ENCODE data around the gene CREB3L1. TPM values are rescaled to one million over a fixed set of nuclear protein-coding genes. Genes with fewer than 3 reads are reported as not detected.

CREB3L1 gene
- total and polyA plus RNA-seq, 2 experiments from 2014 or later, result 22.9 to 275 TPM

DNA sequence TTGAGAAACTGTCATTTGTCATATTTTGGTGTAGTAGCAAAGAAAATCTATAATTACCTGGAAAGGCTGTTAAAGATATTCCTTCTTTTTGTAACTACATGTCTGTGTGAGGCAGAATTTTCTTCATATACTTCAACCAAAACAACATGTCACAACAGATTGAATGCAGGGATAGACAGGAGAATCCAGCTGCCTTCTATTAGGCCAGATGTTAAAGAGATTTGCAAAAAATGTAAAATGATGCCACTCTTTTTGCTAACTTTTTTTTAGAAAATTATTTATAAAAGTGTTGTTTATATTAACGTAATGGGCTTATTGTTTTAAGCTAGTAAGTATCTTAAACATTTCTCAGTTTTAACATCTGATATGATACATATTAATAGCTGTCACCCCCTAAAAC lies 82.5 kb downstream of the CREB3L1 start:
- Histone ChIP-seq H3K79me2 (peaks cover 63% of the 10 kb centered on the region), H3K9me3 (ENCODE audit: low read depth) (no peaks in the 10 kb centered on the region), H3K4me3 (no peak overlapping the region), H4K20me1 (ENCODE audit: insufficient read depth, poor library complexity, severe bottlenecking) (peaks cover 4% of the 10 kb centered on the region), H3K27ac (no peak overlapping the region), H3K36me3 (replicated peaks; ENCODE audit: insufficient read depth, low read depth) (no peaks in the 10 kb centered on the region), H2AFZ (no peak overlapping the region), H3K4me2 (no peak overlapping the region), H3K27me3 (no peaks in the 10 kb centered on the region), H3K4me1 (ENCODE audit: insufficient read depth) (peaks cover 12% of the 10 kb centered on the region), H3K9me2 (replicated peaks; ENCODE audit: insufficient read depth) (no peaks in the 10 kb centered on the region)
- TF ChIP-seq EZH2phosphoT487 (IDR thresholded peaks at IDR 0.05; ENCODE audit: low read depth, severe bottlenecking, unreplicated experiment) (no peak), CTCF (IDR thresholded peaks at IDR 0.05; ENCODE audit: poor library complexity) (no peak), EZH2 (IDR thresholded peaks at IDR 0.05; ENCODE audit: borderline replicate concordance) (no peak)
- DNase-seq (ENCODE audit: low spot score), result no peak
- WGBS (ENCODE audit: low lambda C conversion rate, missing lambda C conversion rate), result 44% methylated on average over 1 of the region's 1 CpG

- Histone ChIP-seq H3K27me3 (no peaks in the 10 kb centered on the region), H3K9me2 (replicated peaks; ENCODE audit: insufficient read depth) (no peaks in the 10 kb centered on the region), H3K27ac (peak overlapping the region; percentile 23), H3K4me2 (peak overlapping the region; percentile 41), H3K9me3 (ENCODE audit: low read depth) (no peaks in the 10 kb centered on the region), H3K4me1 (ENCODE audit: insufficient read depth) (peaks cover 12% of the 10 kb centered on the region), H3K79me2 (peaks cover 54% of the 10 kb centered on the region), H4K20me1 (ENCODE audit: insufficient read depth, poor library complexity, severe bottlenecking) (peaks cover 4% of the 10 kb centered on the region), H2AFZ (no peak overlapping the region), H3K4me3 (no peak overlapping the region), H3K36me3 (replicated peaks; ENCODE audit: insufficient read depth, low read depth) (no peaks in the 10 kb centered on the region)
- WGBS (ENCODE audit: low lambda C conversion rate, missing lambda C conversion rate), result 80% methylated on average over 7 of the region's 7 CpGs
- no peak for DNase-seq (ENCODE audit: low spot score)
- TF ChIP-seq EZH2 (IDR thresholded peaks at IDR 0.05; ENCODE audit: borderline replicate concordance), result no peak
Observed at GRCh38 chr11:46360878-46361277, 83.4 kb downstream of the CREB3L1 start.

DNA sequence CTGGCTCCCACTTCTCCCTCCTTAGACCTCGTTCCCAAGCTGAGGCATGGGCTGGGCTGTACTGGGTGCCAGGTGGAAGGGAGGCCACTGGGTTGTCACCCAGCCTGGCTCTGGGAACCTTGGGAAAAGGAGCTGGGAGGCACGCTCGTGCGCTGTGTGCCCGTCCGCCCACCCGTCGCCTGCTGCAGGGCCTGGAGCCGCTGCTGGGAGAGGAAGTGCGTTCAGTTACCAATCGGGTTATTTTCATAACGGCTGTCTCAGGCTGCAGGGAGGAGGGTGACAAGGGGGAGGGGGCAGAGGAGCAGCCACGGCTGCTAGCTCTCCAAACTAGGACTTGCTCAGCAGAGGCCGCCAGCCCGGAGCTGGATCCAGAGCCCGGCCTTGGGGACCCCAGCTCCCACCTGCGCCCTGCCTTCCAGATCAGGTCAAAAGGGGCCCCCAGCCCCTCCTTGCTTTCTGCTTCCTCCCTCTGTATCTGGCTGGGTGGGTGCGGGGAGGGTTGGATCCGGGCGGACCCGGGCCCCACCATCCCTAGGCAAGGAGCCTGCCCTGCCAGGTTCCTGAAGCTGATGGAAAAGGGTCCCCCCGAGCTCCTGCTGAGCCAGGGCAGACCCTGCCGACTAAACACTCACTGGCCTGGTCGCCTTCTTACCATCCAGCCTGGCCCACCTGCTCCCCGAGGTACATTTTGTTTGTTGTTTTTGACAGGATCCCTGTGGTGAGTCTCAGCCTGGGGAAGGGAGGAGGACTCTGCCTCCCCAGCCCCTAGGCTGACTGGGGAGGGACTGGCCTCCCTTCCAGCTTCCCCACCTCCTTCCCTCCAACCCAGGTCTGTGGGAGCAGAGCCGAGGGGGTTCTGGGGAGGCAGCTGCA lies 84.1 kb downstream of the CREB3L1 start:
- peaks cover 12% of the 10 kb centered on the region for H3K4me1 ChIP-seq (ENCODE audit: insufficient read depth)
- H3K4me3 ChIP-seq, result no peak overlapping the region
- DNase-seq (ENCODE audit: low spot score), result no peak
- no peaks in the 10 kb centered on the region for H3K27me3 ChIP-seq
- TF ChIP-seq EZH2 (IDR thresholded peaks at IDR 0.05; ENCODE audit: borderline replicate concordance) (no peak), CTCF (IDR thresholded peaks at IDR 0.05; ENCODE audit: poor library complexity) (no peak), EZH2phosphoT487 (IDR thresholded peaks at IDR 0.05; ENCODE audit: low read depth, severe bottlenecking, unreplicated experiment) (no peak)
- H3K27ac ChIP-seq, result peak overlapping the region; percentile 23
- no peaks in the 10 kb centered on the region for H3K36me3 ChIP-seq (replicated peaks; ENCODE audit: insufficient read depth, low read depth)
- 63% methylated on average over 26 of the region's 26 CpGs for WGBS (ENCODE audit: low lambda C conversion rate, missing lambda C conversion rate)
- H3K79me2 ChIP-seq, result peaks cover 49% of the 10 kb centered on the region
- no peak overlapping the region for H2AFZ ChIP-seq
- no peaks in the 10 kb centered on the region for H3K9me2 ChIP-seq (replicated peaks; ENCODE audit: insufficient read depth)
- H4K20me1 ChIP-seq (ENCODE audit: insufficient read depth, poor library complexity, severe bottlenecking), result peaks cover 4% of the 10 kb centered on the region
- H3K4me2 ChIP-seq, result peak overlapping the region; percentile 41
- no peaks in the 10 kb centered on the region for H3K9me3 ChIP-seq (ENCODE audit: low read depth)
